Breast epithelium (tissue), 4 donors: ENCODE data around the gene DCAF10. TPM values are rescaled to one million over a fixed set of nuclear protein-coding genes. Genes with fewer than 3 reads are reported as not detected.

ENCODE experiments used
- DNase-seq, 2 donors: peaks; one replicate each; pipeline ENCODE4 v3.0.0-alpha.2; 2019; ENCODE audit warnings: low spot score in 2 of 2
- H3K27ac ChIP-seq, 2 donors: fragments of 200-600 bp; sonication (generic) in 1 of 2; one replicate each; pipeline ENCODE4 v1.5.1; 2016 to 2019; ENCODE audit warnings: mild to moderate bottlenecking in 1 of 2
- H3K27me3 ChIP-seq, 2 donors: fragments of 200-600 bp; sonication (generic) in 1 of 2; one replicate each; pipeline versions ENCODE4 v1.5.1 to v1.6.0; 2017 to 2019; ENCODE audit warnings: control low read depth in 1 of 2, mild to moderate bottlenecking in 1 of 2
- H3K36me3 ChIP-seq: fragments of 200-600 bp; one replicate; pipeline ENCODE4 v1.5.1; 2019
- H3K4me1 ChIP-seq, 2 donors: fragments of 200-600 bp; sonication (generic); one replicate each; pipeline ENCODE4 v1.5.1; 2016 to 2019; ENCODE audit warnings: control low read depth in 1 of 2
- H3K4me3 ChIP-seq, 3 donors: fragments of 200-600 bp; sonication (generic); 1 replicate in 2 of 3; 2 replicates in 1 of 3; pipeline ENCODE4 v1.5.1; 2016 to 2019; ENCODE audit warnings: mild to moderate bottlenecking in 3 of 3, moderate library complexity in 2 of 3
- H3K9me3 ChIP-seq, 2 donors: fragments of 200-600 bp; sonication (generic) in 1 of 2; one replicate each; pipeline ENCODE4 v1.5.1; 2016 to 2019; ENCODE audit warnings: control low read depth in 1 of 2
- POLR2A ChIP-seq: fragments of 450-650 bp; IDR thresholded peaks from one replicate; pipeline ENCODE4 v1.6.1; 2016; ENCODE audit warnings: antibody characterized with exemption, mild to moderate bottlenecking, moderate library complexity
- POLR2AphosphoS5 ChIP-seq, 3 donors: sonication (generic); formaldehyde crosslinking; IDR thresholded peaks; one replicate each; pipeline ENCODE4 v1.6.1; 2017; ENCODE audit warnings: antibody characterized with exemption in 3 of 3
- intact Hi-C: fragments of 100-400 bp; cut with DNase I; formaldehyde crosslinking; loops from one replicate; pipeline ENCODE4 v1.15.1; 2023; ENCODE audit warnings: low total_unique reads
- total RNA-seq, 3 donors: library from RNA; depleted of rRNA; stranded (reverse); fragments of >200 nt; gene quantifications; one replicate each; pipeline ENCODE4 v1.1.0, GENCODE V29; 2016
- TF ChIP-seq, protein P1 (sequence below), 3 donors: fragments of 450-650 bp; IDR thresholded peaks; one replicate each; pipeline ENCODE4 v1.5.1; 2016 to 2017; ENCODE audit warnings: antibody characterized with exemption in 3 of 3, mild to moderate bottlenecking in 3 of 3, moderate library complexity in 3 of 3

The DCAF10 gene
- total RNA-seq, 3 donors from 2014 or later, result 29.8 to 44.8 (median 38.7) TPM

GRCh38 chr9:37769306-37769705 lies 31.3 kb upstream of the DCAF10 start:
- H3K36me3 ChIP-seq, result no peaks in the 10 kb centered on the region
- H3K27ac ChIP-seq, result no peak overlapping the region
- H3K4me1 ChIP-seq, result no peaks in the 10 kb centered on the region
- H3K4me3 ChIP-seq, result no peak overlapping the region
- TF ChIP-seq, protein P1, sequence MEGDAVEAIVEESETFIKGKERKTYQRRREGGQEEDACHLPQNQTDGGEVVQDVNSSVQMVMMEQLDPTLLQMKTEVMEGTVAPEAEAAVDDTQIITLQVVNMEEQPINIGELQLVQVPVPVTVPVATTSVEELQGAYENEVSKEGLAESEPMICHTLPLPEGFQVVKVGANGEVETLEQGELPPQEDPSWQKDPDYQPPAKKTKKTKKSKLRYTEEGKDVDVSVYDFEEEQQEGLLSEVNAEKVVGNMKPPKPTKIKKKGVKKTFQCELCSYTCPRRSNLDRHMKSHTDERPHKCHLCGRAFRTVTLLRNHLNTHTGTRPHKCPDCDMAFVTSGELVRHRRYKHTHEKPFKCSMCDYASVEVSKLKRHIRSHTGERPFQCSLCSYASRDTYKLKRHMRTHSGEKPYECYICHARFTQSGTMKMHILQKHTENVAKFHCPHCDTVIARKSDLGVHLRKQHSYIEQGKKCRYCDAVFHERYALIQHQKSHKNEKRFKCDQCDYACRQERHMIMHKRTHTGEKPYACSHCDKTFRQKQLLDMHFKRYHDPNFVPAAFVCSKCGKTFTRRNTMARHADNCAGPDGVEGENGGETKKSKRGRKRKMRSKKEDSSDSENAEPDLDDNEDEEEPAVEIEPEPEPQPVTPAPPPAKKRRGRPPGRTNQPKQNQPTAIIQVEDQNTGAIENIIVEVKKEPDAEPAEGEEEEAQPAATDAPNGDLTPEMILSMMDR (IDR thresholded peaks at IDR 0.05), result no peak
- TF ChIP-seq POLR2A (no peak), POLR2AphosphoS5 (IDR thresholded peaks at IDR 0.05) (no peak)
- no peaks in the 10 kb centered on the region for H3K9me3 ChIP-seq
- intact Hi-C loops, result no loop called here
- H3K27me3 ChIP-seq, result no peaks in the 10 kb centered on the region
- DNase-seq, result no peak

- no peak overlapping the region for H3K4me3 ChIP-seq
- H3K4me1 ChIP-seq, result no peaks in the 10 kb centered on the region
- no peak overlapping the region for H3K27ac ChIP-seq
- no peaks in the 10 kb centered on the region for H3K27me3 ChIP-seq
- no peak for TF ChIP-seq POLR2A
- TF ChIP-seq, protein P1 (IDR thresholded peaks at IDR 0.05), result no peak
- TF ChIP-seq POLR2AphosphoS5 (IDR thresholded peaks at IDR 0.05), result no peak
- intact Hi-C loops, result no loop called here
- DNase-seq, result no peak
- no peaks in the 10 kb centered on the region for H3K9me3 ChIP-seq
- no peaks in the 10 kb centered on the region for H3K36me3 ChIP-seq
These were observed 30.6 kb upstream of the DCAF10 start for GRCh38 chr9:37769995-37770394.

GRCh38 chr9:37775216-37775919 lies 25.2 kb upstream of the DCAF10 start:
- no peak for TF ChIP-seq POLR2AphosphoS5 (IDR thresholded peaks at IDR 0.05)
- TF ChIP-seq, protein P1 (IDR thresholded peaks at IDR 0.05), result no peak
- no peak for TF ChIP-seq POLR2A
- Histone ChIP-seq H3K36me3 (peaks cover 4% of the 10 kb centered on the region), H3K27me3 (no peaks in the 10 kb centered on the region), H3K9me3 (no peaks in the 10 kb centered on the region), H3K27ac (no peak overlapping the region), H3K4me3 (no peak overlapping the region), H3K4me1 (no peaks in the 10 kb centered on the region)
- DNase-seq, result no peak
- intact Hi-C loops, result no loop called here

DNA sequence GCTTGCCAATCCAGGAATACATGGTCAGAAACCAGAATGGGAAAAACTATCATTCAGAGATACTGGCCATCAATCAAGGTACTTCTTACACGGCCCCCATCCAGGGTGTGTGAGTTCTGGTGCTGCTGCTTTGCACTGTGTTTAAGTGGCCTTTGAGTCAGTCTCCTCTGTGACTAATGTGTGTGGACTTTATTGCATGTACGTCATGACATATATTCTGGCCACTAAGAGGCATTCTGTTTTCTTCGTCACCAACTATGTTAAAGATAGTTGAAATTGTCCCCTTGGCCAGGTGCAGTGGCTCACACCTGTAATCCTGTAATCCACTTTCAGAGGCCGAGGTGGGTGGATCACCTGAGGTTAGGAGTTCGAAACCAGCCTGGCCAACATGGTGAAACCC lies 24.3 kb upstream of the DCAF10 start:
- Histone ChIP-seq H3K27ac (no peak overlapping the region), H3K36me3 (peaks cover 4% of the 10 kb centered on the region), H3K9me3 (no peaks in the 10 kb centered on the region), H3K4me1 (no peaks in the 10 kb centered on the region), H3K27me3 (no peaks in the 10 kb centered on the region), H3K4me3 (no peak overlapping the region)
- no peak for DNase-seq
- intact Hi-C loops, result no loop called here
- TF ChIP-seq, protein P1 (IDR thresholded peaks at IDR 0.05), result no peak
- TF ChIP-seq POLR2A (no peak), POLR2AphosphoS5 (IDR thresholded peaks at IDR 0.05) (no peak)

DNA sequence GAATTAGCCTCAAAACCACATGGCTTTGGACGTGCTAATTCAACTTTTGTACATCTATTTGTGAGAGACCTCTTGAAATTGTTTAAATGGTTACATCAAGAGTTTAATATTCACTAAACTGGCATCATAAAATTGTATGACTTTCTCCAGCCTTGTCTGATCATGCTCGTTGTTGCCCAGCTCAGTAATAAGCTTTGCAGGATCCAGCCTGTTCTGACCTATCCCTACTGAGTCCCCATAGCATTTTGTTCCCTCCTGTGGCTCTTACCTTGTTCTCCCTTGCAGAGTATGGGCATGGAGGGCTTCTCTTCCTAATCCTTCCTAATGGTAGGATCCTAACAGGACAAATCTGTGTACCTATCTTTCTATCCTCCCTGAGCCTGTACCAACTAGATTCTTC lies 22.1 kb upstream of the DCAF10 start:
- intact Hi-C loops, result no loop called here
- H3K36me3 ChIP-seq, result peaks cover 4% of the 10 kb centered on the region
- no peak for DNase-seq
- TF ChIP-seq POLR2A (no peak), POLR2AphosphoS5 (IDR thresholded peaks at IDR 0.05) (no peak)
- peaks cover 0 to 2% of the 10 kb centered on the region in 2 donors for H3K4me1 ChIP-seq
- no peaks in the 10 kb centered on the region for H3K9me3 ChIP-seq
- no peak overlapping the region for H3K27ac ChIP-seq
- no peak overlapping the region for H3K4me3 ChIP-seq
- no peaks in the 10 kb centered on the region for H3K27me3 ChIP-seq
